Measurements from ENCODE around the gene ZNF277.
A peak's percentile ranks its signal among the peaks of the same experiment; 100 is the strongest.
"Not testable (repeated sequence)": the region's sequence is repeated elsewhere in the genome, so short reads cannot be mapped to it uniquely, and the experiment has no call there.

The ZNF277 gene

DNA sequence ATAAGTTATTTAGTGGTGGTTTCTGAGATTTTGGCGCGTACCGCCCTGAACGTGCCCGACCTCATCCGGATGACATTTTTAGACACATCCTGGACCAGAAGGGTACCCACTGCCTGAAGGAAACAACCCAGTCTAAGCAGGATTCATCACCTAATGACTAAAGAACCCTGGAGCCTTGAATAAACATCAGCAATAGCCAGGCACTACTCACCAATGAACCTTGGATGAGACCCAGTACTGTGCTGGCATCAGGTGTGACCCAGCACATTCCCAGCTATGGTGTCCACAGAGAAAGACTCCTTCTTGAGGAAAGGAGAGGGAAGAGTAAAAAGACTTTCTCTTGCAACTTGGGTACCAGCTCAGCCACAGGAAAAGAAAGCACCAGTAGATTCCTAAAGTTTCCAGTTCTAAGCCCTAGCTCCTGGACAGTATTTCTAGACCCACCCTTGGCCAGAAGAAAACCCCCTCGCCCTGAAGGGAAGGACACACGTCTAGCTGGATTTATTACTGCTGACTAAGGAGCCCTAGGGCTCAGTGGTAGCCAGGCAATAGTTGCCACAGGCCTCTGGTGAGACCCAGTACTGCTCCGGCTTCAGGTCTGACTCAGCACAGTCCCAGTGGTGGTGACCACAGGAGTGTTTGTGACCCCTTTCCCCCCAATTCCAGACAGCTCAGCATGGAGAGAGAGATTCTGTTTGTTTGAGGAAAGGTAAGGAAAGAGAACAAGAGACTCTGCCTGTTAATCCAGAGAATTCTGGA lies 32.5 kb downstream of the ZNF277 start:
- DNase-seq (ENCODE audit: low read depth, low spot score), result peak; percentile 67
- peak overlapping the region; percentile 24 for H3K27ac ChIP-seq

DNA sequence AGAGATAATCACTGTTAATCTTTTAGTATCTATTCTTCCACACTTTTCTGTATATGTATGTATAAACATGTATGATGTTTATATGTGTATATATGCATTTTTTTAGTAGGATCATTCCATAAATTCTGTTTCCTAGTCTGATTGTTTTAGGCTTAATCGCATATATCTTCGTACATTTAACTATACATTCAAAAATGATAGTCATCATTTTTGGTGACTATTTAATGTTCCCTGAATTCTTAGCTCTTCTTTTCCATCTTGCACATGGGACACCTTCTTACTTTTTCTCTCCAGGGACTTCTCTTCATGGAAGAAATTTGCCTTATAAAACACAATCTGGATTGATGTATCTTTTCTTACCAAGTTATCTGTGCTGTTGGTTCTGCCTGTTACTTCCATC lies 42.1 kb downstream of the ZNF277 start:
- DNase-seq (ENCODE audit: low read depth, low spot score), result no peak
- no peak overlapping the region for H3K27ac ChIP-seq

DNA sequence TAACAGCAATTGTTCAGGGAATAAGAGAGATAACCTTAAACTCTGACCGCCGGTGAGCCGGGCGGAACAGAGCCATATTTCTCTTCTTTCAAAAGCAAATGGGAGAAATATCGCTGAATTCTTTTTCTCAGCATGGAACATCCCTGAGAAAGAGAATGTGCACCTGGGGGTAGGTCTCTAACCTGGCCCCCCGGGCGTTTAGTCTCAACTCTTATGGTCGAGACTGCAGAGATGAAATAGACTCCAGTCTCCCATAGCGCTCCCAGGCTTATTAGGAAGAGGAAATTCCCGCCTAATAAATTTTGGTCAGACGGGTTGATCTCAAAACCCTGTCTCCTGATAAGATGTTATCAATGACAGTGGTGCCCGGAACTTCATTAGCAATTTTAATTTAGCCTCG lies 43.5 kb downstream of the ZNF277 start:
- not testable (repeated sequence) for H3K27ac ChIP-seq; DNase-seq (ENCODE audit: low read depth, low spot score)

DNA sequence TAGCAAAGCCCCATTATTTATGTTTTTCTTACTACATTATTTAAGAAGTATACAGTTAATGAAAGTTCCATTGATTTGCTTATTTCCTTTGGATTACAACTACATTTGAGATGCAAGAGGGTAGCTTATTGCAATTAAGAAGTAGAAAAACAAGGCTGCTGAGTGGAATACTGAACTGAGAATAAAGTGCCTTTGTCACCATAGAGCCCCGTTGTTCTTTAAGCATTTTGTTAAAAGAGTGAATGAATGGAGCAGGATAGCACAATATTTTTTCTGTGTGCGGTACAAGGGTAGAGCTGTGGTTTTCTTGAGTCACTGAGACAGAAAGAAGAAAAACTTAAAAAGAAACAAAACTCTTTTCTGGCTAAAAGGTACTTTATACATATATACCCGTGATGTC lies 45.6 kb downstream of the ZNF277 start:
- no peak for DNase-seq (ENCODE audit: low read depth, low spot score)
- no peak overlapping the region for H3K27ac ChIP-seq

DNA sequence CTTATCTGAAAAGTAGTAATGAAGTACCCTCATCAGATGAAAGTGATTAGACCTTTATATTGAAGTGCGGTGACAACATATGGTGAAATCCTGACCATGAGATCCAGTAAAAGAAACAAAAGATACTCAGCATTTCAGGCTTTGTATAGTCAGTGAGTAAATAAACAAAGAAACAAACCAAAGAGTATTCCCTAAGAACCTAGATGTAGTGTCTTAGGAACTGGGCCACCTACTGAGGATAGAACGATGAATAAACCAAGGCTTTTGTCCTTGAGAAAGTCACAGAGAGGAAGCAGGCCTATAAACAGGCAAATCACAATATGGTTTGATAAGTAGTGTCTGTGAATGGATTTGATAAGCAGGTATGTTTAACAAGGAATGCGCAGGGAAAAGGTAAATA lies 46.2 kb downstream of the ZNF277 start:
- DNase-seq (ENCODE audit: low read depth, low spot score), result no peak
- no peak overlapping the region for H3K27ac ChIP-seq

DNA sequence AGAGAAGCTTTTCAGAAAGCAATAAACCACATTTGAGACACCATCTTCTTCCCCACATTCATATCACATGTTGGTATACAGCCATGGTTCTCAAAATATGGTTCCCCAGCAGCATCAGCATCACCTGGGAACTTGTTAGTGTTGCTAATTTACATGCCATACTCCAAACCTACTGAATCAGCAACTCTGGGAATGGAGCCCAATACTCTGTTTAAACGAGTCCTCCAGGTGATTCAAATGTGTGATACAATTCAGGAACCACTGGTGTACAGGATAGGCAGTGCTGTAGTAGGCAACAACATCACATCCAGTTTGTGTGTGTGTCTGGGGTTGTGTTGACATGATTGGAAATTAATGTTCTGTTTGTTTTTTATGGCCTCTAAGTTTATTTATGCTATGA lies 47.7 kb downstream of the ZNF277 start:
- peak; percentile 51 for DNase-seq (ENCODE audit: low read depth, low spot score)
- no peak overlapping the region for H3K27ac ChIP-seq

DNA sequence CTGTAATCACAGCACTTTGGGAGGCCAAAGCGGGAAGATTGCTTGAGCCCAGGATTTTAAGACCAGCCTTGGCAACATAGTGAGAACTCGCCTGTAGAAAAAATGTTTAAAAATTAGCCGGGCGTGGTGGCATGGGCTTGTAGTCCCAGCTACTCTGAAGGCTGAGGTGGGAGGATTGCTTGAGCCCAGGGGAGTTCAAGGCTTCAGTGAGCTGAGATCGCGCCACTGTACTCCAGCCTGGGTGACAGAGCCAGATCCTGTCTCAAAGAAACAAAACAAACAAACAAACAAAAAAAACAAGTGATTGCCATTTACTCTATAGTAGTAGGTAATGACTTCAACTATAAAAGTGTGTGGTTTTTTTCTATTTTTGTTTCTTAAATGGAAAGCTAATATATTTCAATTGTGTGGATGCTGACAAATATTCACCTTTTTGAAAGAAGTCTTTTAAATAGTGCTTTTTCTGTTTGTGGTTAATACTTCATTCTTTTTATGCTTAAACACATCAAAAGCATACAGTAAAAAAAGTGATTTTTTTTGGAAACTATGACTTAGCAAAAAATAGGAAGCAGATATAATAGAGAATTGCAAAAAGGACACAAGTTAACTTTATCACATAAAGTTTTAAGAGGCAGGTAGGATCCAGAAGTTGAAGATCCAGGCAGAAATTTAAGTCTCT lies 48.4 kb downstream of the ZNF277 start:
- H3K27ac ChIP-seq, result no peak overlapping the region
- DNase-seq (ENCODE audit: low read depth, low spot score), result no peak

DNA sequence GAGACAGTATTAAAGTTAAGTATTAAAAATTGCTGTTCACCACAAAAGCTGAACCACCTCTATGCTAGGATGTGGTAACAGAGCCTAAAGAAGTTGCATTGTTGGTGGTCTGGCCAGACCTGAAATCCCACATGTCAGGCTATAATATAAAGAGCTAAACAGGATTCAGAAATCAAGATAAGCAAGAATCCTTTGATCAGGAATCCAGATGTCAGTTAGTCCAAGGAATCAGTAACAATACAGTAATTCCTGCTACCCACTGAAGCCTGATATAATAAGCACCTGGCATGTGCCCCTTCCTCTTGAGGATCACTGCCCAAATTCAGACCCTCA lies 48.9 kb downstream of the ZNF277 start:
- DNase-seq (ENCODE audit: low read depth, low spot score), result no peak
- no peak overlapping the region for H3K27ac ChIP-seq

DNA sequence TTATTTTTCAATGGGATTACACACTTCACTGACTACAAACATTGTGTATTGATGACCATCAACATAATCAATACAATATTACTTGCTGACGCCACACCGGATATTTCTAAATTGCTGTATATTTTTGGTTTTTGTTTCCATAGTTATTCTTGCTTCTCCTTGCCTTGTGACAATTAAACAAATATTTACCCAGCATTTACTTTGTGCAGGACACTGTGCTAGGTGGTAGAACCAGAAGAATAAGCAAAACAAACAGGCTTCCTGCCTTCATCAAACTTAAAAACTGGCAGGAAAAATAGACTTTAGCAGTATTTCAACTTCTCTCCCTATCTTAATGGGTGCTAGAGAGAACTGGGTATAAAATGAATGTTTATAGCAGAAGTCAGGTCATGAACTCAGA lies 50.6 kb downstream of the ZNF277 start:
- no peak overlapping the region for H3K27ac ChIP-seq
- no peak for DNase-seq (ENCODE audit: low read depth, low spot score)

DNA sequence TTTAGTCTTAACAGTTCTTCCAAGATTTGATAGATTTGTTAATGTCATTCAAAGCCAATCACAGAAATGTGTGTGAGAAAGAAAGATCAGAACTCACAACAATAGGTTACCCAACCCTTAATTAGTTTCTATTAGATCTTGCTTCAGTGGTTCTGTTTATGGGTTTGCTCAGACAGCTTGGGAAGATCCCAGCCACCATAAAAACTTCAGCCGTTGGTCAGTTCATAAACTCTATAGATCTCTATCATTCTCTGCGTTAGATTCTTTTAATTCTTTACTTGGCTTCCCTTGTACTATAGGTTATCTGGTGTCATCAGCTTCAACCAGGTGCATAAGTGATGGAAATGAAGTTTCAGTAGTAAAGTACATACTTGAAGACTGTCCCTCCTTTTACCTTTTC lies 54.4 kb downstream of the ZNF277 start:
- DNase-seq (ENCODE audit: low read depth, low spot score), result no peak
- no peak overlapping the region for H3K27ac ChIP-seq

DNA sequence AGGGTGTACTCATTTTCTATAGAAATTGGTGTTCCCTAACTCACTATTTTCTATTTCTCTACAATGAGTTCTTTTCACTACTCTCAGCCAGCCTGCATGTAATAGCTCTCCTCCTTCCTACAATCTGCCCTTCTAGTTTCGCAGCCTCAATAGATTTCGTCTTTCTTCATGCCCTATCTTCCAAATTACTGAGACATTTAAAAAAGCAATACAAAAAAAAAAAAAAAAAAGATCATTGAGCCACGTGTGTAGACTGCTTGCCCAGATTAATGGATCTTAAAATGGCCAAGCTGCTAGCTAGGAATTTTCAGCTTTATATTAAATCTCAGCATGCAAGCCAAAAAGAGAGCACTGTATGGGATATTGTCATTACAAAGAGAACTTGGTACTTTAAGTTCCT lies 55.5 kb downstream of the ZNF277 start:
- DNase-seq (ENCODE audit: low read depth, low spot score), result no peak
- H3K27ac ChIP-seq, result no peak overlapping the region

DNA sequence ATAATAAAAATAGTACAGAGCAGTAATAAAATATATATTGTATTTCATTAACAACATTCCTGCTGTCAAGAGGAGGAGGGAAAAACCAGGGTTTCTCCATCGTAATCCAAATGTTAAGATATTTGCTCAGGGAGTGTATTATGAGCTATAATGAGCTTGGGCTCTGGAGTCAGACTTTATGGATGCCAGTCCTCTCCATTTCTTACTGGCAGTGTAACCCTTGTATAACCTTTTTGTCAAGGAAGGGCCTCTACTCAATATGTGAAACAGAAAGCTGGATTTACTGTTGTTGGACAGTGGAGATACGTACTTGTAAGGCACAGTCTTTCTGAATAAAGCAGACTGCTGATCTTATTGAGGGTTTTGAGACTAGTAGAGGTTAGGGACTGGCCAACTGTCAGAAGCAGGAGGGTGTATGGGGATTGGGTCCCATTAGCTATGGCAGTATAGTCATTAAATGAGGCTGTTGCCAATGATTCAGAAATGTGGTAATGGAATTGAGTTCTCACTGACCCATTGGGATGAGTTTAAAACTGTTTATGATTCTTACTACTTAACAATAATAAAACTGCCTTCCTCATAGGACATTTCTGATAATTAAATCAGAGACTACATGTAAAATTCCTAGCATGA lies 56.5 kb downstream of the ZNF277 start:
- DNase-seq (ENCODE audit: low read depth, low spot score), result no peak
- H3K27ac ChIP-seq, result no peak overlapping the region

DNA sequence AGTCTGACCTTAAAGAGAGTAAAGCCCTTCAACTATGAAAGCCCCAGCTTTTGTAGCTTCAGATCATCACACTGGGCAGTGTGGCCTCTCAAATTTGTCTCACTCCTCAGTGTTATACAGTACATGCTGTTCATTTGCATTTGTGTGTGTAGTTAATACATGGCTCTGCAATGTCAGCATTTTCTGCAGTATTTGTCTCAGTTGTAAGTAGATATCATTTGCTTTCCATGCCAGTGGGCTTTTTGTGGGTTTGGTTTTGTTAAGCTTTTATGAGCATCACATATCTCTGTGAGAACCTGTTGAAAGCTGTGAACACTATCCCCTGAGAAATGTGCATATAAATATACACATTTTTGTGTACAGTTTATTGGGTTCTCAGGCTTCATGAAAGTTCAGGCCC lies 57.0 kb downstream of the ZNF277 start:
- H3K27ac ChIP-seq, result no peak overlapping the region
- no peak for DNase-seq (ENCODE audit: low read depth, low spot score)

DNA sequence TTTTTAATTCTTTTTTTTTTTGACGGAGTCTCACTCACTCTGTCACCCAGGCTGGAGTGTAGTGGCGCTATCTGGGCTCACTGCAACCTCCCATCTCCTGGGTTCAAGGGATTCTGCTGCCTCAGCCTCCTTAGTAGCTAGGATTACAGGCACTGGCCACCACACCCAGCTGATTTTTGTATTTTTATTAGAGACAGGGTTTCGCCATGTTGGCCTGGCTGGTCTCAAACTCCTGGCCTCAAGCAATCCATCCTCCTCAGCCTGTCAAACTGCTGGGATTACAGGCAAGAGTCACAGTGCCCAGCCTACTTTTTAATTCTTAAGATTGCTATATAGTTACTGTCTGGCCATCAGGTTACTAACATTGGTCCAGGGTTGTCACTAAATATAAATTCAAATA lies 59.6 kb downstream of the ZNF277 start:
- H3K27ac ChIP-seq, result no peak overlapping the region
- no peak for DNase-seq (ENCODE audit: low read depth, low spot score)

DNA sequence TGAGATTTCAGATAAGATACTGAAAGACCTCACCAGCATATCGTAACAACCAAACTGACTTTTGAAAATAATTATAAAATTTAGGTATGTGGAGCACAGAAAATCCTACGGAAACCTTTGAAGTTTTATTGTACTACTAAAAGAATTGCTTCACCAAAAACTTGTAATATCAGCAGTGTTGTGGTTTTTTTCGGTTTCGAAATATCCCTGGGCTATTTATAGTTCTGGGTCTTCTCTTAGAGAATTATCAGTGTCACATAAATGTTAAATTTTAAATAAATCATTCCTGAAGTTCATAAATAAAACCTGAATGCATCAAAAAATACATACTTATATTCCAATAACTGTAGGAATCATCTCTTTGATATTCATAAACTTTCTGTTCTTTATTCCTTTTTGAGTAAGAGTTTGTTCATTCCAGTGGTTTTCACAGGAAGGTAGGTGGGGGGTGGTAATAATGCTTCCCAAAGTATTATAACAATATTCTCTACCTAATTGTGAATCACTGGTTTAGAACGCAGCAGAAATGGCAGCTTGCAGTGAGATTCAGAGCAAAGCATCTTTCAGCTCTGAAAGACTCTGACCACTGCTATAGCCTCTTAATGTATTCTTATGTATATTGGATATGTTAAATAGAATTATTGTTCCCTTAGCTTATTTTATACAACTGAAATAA lies 60.2 kb downstream of the ZNF277 start:
- DNase-seq (ENCODE audit: low read depth, low spot score), result no peak

DNA sequence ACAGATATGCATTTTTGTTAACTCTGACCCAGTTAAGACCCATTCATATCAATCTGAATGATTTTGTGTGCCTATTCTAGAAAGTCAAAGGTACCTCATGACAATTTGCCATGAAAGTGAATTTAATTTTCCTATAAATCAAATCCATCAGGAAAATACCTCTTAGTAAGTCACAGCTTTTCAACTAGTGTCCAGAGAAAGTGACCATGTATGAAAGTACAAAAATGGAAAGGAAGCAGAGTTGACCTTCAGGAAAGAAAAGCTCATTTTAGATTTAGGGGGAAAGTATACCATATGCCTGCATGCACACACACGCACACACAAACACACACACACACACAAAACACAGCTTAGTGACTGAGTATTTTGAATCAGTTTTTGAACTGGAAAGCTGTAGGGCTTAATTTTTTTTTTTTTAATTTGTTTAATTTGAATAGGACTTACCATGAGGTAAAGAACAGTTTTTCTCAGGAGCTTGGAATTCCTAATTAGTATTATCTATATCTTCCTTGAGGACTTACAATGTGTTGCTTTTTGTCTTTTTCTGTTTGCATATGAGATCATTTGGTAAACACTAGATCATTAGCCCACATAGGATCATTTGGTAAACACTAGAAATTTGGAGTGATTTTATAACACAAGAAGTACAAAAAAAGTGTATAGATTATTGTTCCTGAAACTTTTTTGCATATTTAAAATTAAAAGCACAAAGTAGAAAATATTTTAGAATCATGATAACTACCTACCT lies 61.6 kb downstream of the ZNF277 start:
- DNase-seq (ENCODE audit: low read depth, low spot score), result no peak
- no peak overlapping the region for H3K27ac ChIP-seq

More for the DNA sequence above, 60.2 kb downstream of the ZNF277 start:
- no peak overlapping the region for H3K27ac ChIP-seq

DNA sequence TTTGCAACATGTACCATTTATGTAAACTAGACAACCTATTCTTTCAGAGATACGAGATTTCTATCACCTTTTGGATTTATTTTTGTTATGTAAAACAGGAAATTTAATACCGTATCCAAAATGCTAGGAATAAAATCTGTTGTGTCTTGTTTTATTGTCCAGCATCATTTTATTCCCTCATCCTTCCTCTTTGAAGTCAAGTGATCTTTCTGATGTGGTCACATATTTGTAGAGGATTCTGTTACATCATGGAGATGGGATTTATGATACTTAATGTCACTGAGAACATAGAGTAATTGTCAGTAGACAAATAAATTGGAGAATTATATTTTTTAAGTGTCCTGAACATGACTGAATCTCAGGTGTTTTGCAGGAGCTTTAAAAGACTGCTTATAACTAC lies 64.7 kb downstream of the ZNF277 start:
- no peak overlapping the region for H3K27ac ChIP-seq
- no peak for DNase-seq (ENCODE audit: low read depth, low spot score)

DNA sequence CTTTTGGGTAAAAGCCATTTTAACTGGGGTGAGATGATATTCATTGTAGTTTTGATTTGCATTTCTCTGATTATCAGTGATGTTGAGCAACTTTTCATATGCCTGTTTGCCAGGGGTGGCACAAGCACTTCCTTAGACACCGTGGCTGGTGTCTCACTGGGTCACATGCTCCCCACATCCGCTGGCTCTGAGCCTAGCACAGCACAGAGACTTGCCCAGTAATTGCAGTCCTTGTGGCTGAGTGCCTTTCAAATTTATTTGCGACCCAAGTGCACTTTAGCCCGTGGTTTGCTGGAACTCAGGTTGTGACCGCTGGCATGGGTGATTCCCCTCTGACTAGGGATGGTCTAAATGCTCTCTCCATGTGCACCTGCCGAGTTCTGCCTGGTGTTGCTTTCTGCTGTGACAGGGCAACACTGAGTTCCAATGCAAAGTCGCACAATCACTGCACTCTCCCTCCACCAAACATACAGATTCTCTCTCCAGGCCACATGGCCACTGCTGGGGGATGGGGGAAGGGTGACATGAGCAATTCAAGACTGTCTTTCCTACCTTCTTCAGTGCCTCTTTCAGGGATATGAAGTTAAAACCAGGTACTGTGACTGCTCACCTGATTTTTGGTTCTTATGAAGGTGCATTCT lies 66.5 kb downstream of the ZNF277 start:
- H3K27ac ChIP-seq, result no peak overlapping the region
- no peak for DNase-seq (ENCODE audit: low read depth, low spot score)

DNA sequence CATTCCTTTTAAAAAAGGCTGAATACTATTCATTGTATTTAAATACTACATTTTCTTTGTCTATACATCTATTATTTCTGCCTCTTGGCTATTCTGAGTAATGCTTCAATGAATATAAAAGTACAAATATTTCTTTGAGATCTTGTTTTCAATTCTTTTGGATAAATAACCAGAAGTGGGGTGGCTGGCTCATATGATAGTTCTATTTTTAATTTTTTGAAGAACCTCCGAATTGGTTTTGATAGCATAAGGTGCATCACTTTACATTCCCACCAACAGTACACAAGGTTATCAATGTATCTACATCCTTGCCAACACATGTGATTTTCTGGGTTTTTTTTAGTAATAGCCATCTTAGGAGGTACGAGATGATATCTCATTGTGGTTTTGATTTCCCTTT lies 72.5 kb downstream of the ZNF277 start:
- DNase-seq (ENCODE audit: low read depth, low spot score), result no peak
- no peak overlapping the region for H3K27ac ChIP-seq

DNA sequence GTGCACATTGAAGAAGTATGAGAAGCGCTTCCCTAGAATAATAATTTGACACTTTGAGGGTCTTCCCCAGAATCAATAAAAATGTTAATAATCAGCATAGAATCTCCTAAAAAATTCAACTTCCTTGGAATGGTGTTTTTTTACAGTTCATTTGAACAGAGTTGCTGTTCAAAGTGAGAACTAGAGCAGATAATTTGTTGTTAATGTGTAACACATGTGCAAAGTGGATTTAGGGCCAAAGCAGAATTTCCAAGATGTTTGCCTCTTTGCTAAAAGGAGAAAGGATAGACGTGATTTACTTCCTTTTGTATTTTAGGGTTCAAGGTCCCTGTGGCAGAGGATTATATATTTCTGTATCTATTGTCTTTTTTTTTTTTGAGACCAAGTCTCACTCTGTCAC lies 73.8 kb downstream of the ZNF277 start:
- no peak overlapping the region for H3K27ac ChIP-seq
- DNase-seq (ENCODE audit: low read depth, low spot score), result no peak
